ENCODE measurements around the gene APOB. TPM values are rescaled to one million over a fixed set of nuclear protein-coding genes. Genes with fewer than 3 reads are reported as not detected.

Gene APOB
- total and polyA plus RNA-seq, 8 donors, result 0.03 to 3.2 (median 0.09) TPM

DNA sequence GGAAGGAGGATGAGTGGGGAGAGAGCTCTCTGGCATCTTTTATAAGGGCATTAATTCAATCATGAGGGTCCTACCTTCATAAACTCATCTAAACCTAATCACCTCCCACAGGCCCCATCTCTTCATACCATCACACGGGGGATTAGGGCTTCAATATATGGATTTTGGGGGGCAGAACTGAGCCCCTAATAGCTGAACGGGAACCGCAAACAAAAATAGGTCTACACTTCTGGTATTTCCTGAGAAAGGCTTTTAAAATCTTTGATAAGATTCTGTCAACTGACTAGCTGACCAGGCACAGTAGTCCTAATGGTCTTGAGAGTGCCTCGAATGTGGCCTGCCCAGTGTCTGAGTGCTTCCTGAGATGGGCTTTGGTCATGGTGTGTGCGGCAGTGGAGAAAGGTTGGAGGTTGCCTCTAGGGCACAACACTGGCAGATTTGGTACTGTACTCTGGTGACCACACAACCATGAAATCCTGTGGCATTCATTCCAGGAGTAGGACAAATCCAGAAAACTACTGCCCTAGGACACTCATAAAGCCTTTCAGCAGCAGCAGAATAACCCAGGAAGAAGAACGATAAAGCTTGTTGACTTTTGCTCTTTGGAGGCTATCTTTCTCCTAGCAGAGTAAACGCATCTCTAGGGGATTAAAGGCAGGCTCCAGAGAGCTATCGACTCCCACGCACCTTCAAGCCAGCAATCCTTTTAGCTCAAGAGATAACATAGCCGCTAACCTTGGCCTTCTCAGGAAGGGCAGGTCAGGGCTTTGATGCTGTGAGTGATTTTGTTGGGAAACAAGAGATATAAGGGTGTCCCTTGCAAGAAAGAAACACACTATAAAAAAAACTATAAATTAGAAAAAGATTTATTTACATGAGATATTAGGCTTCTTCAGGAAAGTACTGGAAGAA, 12.3 kb upstream of the APOB start:
- H3K27ac ChIP-seq, result no peak overlapping the region
- ATAC-seq, result no peak
- H3K4me3 ChIP-seq, result no peak overlapping the region
- DNase-seq, result no peak
- WGBS, 2 donors, result 48 to 52% methylated on average over 10 of the region's 10 CpGs
- no peak for FAIRE-seq
- TF ChIP-seq, protein P1, sequence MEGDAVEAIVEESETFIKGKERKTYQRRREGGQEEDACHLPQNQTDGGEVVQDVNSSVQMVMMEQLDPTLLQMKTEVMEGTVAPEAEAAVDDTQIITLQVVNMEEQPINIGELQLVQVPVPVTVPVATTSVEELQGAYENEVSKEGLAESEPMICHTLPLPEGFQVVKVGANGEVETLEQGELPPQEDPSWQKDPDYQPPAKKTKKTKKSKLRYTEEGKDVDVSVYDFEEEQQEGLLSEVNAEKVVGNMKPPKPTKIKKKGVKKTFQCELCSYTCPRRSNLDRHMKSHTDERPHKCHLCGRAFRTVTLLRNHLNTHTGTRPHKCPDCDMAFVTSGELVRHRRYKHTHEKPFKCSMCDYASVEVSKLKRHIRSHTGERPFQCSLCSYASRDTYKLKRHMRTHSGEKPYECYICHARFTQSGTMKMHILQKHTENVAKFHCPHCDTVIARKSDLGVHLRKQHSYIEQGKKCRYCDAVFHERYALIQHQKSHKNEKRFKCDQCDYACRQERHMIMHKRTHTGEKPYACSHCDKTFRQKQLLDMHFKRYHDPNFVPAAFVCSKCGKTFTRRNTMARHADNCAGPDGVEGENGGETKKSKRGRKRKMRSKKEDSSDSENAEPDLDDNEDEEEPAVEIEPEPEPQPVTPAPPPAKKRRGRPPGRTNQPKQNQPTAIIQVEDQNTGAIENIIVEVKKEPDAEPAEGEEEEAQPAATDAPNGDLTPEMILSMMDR (IDR thresholded peaks at IDR 0.05), result no peak
- intact Hi-C loops (cut with DNase I), result no loop called here
- H3K27me3 ChIP-seq, result no peaks in the 10 kb centered on the region
- H3K4me1 ChIP-seq, result no peaks in the 10 kb centered on the region
- no peaks in the 10 kb centered on the region for H3K36me3 ChIP-seq
- H3K9me3 ChIP-seq, result no peaks in the 10 kb centered on the region

DNA sequence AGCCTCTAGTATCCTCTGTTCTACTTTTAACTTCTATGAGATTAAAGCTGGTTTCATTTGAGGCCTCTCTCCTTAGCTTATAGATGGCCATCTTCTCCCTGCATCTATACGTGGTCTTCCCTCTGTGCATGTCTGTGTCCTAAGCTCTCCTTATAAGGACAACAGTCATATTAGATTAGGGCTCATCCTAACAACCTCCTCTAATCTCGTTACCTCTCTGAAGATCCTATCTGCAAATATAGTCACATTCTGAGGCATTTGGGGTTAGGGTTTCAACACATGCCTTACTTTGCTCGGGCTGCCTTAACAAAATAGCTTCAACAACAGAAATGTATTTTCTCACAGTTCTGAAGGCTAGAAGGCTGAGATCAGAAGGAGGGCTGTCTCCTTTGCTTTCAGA, 11.6 kb upstream of the APOB start:
- Histone ChIP-seq H3K4me3 (no peak overlapping the region), H3K4me1 (no peaks in the 10 kb centered on the region), H3K36me3 (no peaks in the 10 kb centered on the region), H3K27me3 (no peaks in the 10 kb centered on the region), H3K27ac (no peak overlapping the region), H3K9me3 (no peaks in the 10 kb centered on the region)
- 72 to 82% methylated on average over 3 of the region's 3 CpGs for WGBS, 2 donors
- FAIRE-seq, result no peak
- TF ChIP-seq, protein P1 (IDR thresholded peaks at IDR 0.05), result no peak
- intact Hi-C loops (cut with DNase I), result no loop called here
- DNase-seq, result no peak
- no peak for ATAC-seq

DNA sequence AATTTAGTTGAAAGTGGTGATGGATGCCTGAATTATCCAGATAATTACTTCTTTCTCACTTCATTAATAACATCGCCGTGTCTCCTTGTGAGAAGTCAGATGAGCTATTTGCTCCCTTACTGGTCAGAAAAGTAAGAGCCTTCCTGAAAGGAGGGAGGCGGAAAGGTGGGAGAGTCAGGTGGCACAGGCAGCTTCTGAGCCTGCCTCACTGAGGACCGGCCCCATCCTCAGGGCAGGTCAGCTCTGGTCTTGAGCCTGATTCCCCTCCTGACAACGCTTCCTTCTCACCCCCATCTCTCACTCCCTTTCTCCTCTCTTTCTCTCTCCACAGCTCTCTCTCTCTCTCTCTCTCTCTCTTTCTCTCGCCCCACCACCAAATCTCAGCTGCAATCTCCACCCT, 10.1 kb upstream of the APOB start:
- 77 to 89% methylated on average over 6 of the region's 6 CpGs for WGBS, 2 donors
- FAIRE-seq, result no peak
- no peak for DNase-seq
- Histone ChIP-seq H3K36me3 (no peaks in the 10 kb centered on the region), H3K9me3 (no peaks in the 10 kb centered on the region), H3K27me3 (no peaks in the 10 kb centered on the region), H3K4me1 (no peaks in the 10 kb centered on the region), H3K4me3 (no peak overlapping the region), H3K27ac (no peak overlapping the region)
- TF ChIP-seq, protein P1 (IDR thresholded peaks at IDR 0.05), result no peak
- ATAC-seq, result no peak
- intact Hi-C loops (cut with DNase I), result no loop called here

DNA sequence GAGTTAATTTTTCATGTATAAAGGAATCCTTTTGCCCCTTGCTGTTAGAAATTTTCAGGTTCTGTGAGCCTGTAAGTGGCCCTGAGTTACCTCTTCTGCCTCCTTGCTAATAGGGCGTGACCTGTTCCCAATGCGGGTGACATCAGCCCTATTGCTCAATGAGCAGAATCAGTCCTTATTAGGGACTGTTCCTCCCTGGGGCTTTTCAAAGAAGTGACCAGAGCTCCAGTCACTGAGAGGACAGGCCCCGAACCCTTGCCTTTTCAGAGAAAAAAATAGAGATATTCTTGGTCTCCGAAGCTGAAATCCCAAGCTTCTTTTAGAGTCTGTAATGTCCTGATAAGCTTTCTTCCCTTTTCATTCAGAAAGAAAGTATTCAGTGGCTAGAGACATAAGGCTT, 8.2 kb upstream of the APOB start:
- H3K9me3 ChIP-seq, result no peaks in the 10 kb centered on the region
- ATAC-seq, result no peak
- intact Hi-C loops (cut with DNase I), result no loop called here
- WGBS, 2 donors, result 66 to 79% methylated on average over 4 of the region's 4 CpGs
- H3K36me3 ChIP-seq, result no peaks in the 10 kb centered on the region
- H3K4me1 ChIP-seq, result no peaks in the 10 kb centered on the region
- H3K27me3 ChIP-seq, result no peaks in the 10 kb centered on the region
- DNase-seq, result no peak
- no peak overlapping the region for H3K27ac ChIP-seq
- TF ChIP-seq, protein P1 (IDR thresholded peaks at IDR 0.05), result no peak
- no peak overlapping the region for H3K4me3 ChIP-seq
- no peak for FAIRE-seq

DNA sequence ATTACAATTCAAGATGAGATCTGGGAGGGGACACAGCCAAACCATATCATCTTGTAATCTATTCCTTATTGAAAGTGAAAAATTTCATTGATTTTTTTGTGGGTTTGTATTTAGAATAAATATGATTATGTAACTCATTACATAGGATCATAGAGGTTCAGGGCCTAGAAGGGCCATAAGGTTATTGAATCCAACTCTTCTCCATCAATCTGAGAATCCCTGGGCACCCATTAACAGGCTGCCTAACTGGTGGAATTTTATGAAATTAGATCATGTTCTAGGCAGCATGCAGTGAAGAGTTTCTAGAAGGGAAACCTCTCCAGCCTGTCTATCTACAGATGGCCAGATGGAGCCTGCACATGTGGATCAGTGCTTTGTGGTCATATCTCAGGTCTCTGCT, 6.3 kb upstream of the APOB start:
- no peaks in the 10 kb centered on the region for H3K9me3 ChIP-seq
- H3K4me3 ChIP-seq, result no peak overlapping the region
- ATAC-seq (no peak), DNase-seq (no peak), FAIRE-seq (no peak)
- no peaks in the 10 kb centered on the region for H3K36me3 ChIP-seq
- H3K27me3 ChIP-seq, result no peaks in the 10 kb centered on the region
- TF ChIP-seq, protein P1 (IDR thresholded peaks at IDR 0.05), result no peak
- intact Hi-C loops (cut with DNase I), result no loop called here
- H3K4me1 ChIP-seq, result no peaks in the 10 kb centered on the region
- H3K27ac ChIP-seq, result no peak overlapping the region

All from pancreas (tissue), 10 donors.